ENCODE measurements around the gene RUNX2.

DNA sequence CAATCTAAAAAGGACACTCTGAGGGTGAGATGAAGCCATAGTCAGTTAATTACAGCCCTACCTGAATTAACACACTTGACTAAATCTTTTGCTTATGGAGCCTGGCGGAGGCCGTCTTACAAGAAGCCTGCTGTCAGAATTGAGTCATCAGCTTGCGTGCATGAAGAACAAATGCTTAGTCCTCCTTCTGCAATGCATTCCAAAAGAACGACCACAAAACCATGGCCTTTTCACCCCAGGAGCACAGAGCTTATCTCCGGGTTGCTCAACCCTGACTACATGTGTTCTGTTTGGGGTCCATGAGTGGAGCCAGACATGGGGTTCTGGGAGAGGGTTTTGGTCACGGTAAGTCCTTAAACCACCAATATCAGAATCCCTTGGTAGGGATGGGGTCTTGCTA is 369.5 kb downstream of the RUNX2 start:
- TF ChIP-seq, protein P1, sequence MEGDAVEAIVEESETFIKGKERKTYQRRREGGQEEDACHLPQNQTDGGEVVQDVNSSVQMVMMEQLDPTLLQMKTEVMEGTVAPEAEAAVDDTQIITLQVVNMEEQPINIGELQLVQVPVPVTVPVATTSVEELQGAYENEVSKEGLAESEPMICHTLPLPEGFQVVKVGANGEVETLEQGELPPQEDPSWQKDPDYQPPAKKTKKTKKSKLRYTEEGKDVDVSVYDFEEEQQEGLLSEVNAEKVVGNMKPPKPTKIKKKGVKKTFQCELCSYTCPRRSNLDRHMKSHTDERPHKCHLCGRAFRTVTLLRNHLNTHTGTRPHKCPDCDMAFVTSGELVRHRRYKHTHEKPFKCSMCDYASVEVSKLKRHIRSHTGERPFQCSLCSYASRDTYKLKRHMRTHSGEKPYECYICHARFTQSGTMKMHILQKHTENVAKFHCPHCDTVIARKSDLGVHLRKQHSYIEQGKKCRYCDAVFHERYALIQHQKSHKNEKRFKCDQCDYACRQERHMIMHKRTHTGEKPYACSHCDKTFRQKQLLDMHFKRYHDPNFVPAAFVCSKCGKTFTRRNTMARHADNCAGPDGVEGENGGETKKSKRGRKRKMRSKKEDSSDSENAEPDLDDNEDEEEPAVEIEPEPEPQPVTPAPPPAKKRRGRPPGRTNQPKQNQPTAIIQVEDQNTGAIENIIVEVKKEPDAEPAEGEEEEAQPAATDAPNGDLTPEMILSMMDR (IDR thresholded peaks at IDR 0.05) = no peak
- no peak for TF ChIP-seq POLR2A (IDR thresholded peaks at IDR 0.05)

Measured in uterus (tissue), 2 donors.